SK-N-SH treated with all-trans-retinoic acid at 6 μM for 48 hours (cell line): ENCODE data around the gene KRTAP5-4.

ENCODE experiments used
- CSDC2 ChIP-seq: fragments of 250-450 bp; sonication (Bioruptor Pico); IDR thresholded peaks from 2 replicates; pipeline ENCODE4 v1.5.0; 2020; ENCODE audit warnings: mild to moderate bottlenecking, moderate library complexity
- GLIS3 ChIP-seq: fragments of 250-450 bp; sonication (Bioruptor Pico); IDR thresholded peaks from 2 replicates; pipeline ENCODE4 v1.5.0; 2020; ENCODE audit warnings: mild to moderate bottlenecking, moderate library complexity
- PPARA ChIP-seq: fragments of 250-450 bp; sonication (Bioruptor Pico); IDR thresholded peaks from 2 replicates; pipeline ENCODE4 v1.5.0; 2020; ENCODE audit warnings: mild to moderate bottlenecking, borderline replicate concordance
- RARB ChIP-seq: fragments of 250-450 bp; sonication (Bioruptor Pico); IDR thresholded peaks from 2 replicates; pipeline ENCODE4 v1.8.0; 2021; ENCODE audit warnings: mild to moderate bottlenecking, moderate library complexity
- SNAI2 ChIP-seq: fragments of 250-450 bp; sonication (Bioruptor Pico); IDR thresholded peaks from 2 replicates; pipeline ENCODE4 v1.5.0; 2020; ENCODE audit warnings: mild to moderate bottlenecking, moderate library complexity
- TOX ChIP-seq: fragments of 250-450 bp; sonication (Bioruptor Pico); IDR thresholded peaks from 2 replicates; pipeline ENCODE4 v1.8.0; 2021; ENCODE audit warnings: mild to moderate bottlenecking, moderate library complexity, borderline replicate concordance
- ZFP3 ChIP-seq: fragments of 250-450 bp; sonication (Bioruptor Pico); IDR thresholded peaks from 2 replicates; pipeline ENCODE4 v1.5.0; 2020; ENCODE audit warnings: mild to moderate bottlenecking, moderate library complexity
- ZFP30 ChIP-seq: fragments of 450-650 bp; formaldehyde crosslinking; IDR thresholded peaks from 2 replicates; pipeline ENCODE4 v1.5.0; 2022; ENCODE audit warnings: mild to moderate bottlenecking, moderate library complexity
- ZNF565 ChIP-seq: fragments of 450-650 bp; formaldehyde crosslinking; conservative IDR thresholded peaks from 2 replicates; pipeline ENCODE4 v1.5.0; 2020; ENCODE audit warnings: low read depth, mild to moderate bottlenecking, moderate library complexity
- ZNF70 ChIP-seq: fragments of 450-650 bp; formaldehyde crosslinking; IDR thresholded peaks from 2 replicates; pipeline ENCODE4 v1.5.0; 2020; ENCODE audit warnings: mild to moderate bottlenecking, moderate library complexity
- ZNF8 ChIP-seq: fragments of 450-650 bp; formaldehyde crosslinking; IDR thresholded peaks from 2 replicates; pipeline ENCODE4 v1.5.0; 2020; ENCODE audit warnings: mild to moderate bottlenecking, moderate library complexity
- TF ChIP-seq, protein P1 (sequence below): fragments of 250-450 bp; sonication (Bioruptor Pico); IDR thresholded peaks from 2 replicates; pipeline ENCODE4 v1.8.0; 2020; ENCODE audit warnings: mild to moderate bottlenecking, moderate library complexity, borderline replicate concordance
- TF ChIP-seq, protein P2 (sequence below): fragments of 250-450 bp; sonication (Bioruptor Pico); IDR thresholded peaks from 2 replicates; pipeline ENCODE4 v1.5.1; 2021; ENCODE audit warnings: mild to moderate bottlenecking, moderate library complexity
- TF ChIP-seq, protein P3 (sequence below): fragments of 250-450 bp; sonication (Bioruptor Pico); IDR thresholded peaks from 2 replicates; pipeline ENCODE4 v1.5.1; 2020; ENCODE audit warnings: low read depth, mild to moderate bottlenecking, moderate library complexity

DNA sequence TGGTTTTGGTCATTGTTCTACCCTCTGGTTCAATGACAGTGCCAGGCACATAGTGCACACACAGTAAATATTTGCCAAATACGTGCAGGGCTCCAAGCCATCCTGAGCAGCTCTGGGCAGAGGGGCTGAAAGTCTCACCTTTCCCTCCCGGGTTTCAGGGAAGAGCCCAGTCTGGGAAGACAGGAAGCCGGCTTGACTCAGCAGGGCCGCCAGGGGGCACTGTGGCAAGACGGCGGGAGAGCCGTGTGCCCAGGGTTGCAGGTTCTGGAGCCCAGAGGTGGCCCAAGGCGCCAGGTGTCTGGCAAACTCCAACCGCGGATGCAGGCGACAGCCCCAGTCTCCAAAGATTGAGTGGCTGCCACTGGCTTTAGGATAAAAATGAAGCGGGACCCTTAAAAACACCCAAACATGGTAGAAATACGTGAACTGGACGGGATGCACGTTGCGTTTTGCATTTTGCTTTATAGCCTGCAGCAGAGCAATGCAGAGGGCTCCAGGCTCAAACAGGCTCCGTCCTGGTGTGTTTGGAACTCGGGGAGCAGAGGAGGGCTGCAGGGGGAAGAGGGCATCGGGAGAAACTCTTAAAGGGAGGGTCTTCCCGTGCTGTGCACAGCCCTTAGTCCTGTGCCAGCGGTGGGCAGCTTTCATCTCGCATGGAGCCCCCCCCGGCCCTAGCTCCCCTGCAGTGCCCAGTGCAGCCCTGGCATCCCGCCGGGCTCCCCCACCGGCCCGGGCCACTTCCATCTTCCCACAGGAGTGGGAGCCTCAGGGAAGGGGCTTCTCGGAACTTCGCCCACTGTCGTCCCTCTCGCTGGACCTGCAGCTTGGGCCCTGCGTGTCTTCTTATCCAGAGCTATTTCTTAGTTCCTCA is 18.4 kb upstream of the KRTAP5-4 start:
- TF ChIP-seq, protein P1, sequence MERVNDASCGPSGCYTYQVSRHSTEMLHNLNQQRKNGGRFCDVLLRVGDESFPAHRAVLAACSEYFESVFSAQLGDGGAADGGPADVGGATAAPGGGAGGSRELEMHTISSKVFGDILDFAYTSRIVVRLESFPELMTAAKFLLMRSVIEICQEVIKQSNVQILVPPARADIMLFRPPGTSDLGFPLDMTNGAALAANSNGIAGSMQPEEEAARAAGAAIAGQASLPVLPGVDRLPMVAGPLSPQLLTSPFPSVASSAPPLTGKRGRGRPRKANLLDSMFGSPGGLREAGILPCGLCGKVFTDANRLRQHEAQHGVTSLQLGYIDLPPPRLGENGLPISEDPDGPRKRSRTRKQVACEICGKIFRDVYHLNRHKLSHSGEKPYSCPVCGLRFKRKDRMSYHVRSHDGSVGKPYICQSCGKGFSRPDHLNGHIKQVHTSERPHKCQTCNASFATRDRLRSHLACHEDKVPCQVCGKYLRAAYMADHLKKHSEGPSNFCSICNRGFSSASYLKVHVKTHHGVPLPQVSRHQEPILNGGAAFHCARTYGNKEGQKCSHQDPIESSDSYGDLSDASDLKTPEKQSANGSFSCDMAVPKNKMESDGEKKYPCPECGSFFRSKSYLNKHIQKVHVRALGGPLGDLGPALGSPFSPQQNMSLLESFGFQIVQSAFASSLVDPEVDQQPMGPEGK (CRISPR knock-in tag) = no peak
- TF ChIP-seq, protein P2, sequence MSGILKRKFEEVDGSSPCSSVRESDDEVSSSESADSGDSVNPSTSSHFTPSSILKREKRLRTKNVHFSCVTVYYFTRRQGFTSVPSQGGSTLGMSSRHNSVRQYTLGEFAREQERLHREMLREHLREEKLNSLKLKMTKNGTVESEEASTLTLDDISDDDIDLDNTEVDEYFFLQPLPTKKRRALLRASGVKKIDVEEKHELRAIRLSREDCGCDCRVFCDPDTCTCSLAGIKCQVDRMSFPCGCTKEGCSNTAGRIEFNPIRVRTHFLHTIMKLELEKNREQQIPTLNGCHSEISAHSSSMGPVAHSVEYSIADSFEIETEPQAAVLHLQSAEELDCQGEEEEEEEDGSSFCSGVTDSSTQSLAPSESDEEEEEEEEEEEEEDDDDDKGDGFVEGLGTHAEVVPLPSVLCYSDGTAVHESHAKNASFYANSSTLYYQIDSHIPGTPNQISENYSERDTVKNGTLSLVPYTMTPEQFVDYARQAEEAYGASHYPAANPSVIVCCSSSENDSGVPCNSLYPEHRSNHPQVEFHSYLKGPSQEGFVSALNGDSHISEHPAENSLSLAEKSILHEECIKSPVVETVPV = no peak
- TF ChIP-seq RARB = no peak
- no peak for TF ChIP-seq ZNF565 (CRISPR knock-in tag)
- no peak for TF ChIP-seq CSDC2
- no peak for TF ChIP-seq ZNF70 (CRISPR knock-in tag)
- TF ChIP-seq GLIS3 (CRISPR knock-in tag) = no peak
- TF ChIP-seq, protein P3, sequence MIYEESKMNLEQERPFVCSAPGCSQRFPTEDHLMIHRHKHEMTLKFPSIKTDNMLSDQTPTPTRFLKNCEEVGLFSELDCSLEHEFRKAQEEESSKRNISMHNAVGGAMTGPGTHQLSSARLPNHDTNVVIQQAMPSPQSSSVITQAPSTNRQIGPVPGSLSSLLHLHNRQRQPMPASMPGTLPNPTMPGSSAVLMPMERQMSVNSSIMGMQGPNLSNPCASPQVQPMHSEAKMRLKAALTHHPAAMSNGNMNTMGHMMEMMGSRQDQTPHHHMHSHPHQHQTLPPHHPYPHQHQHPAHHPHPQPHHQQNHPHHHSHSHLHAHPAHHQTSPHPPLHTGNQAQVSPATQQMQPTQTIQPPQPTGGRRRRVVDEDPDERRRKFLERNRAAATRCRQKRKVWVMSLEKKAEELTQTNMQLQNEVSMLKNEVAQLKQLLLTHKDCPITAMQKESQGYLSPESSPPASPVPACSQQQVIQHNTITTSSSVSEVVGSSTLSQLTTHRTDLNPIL (CRISPR knock-in tag) = no peak
- no peak for TF ChIP-seq ZFP3 (CRISPR knock-in tag)
- no peak for TF ChIP-seq ZNF8 (CRISPR knock-in tag)
- TF ChIP-seq PPARA (CRISPR knock-in tag) = no peak
- TF ChIP-seq ZFP30 (CRISPR knock-in tag) = no peak
- no peak for TF ChIP-seq SNAI2
- TF ChIP-seq TOX (CRISPR knock-in tag) = no peak
